HepG2 (cell line): ENCODE results near the gene NIPAL1. TPM values are rescaled to one million over a fixed set of nuclear protein-coding genes. Genes with fewer than 3 reads are reported as not detected.

Experiments used
- EZH2 ChIP-seq: conservative IDR thresholded peaks from 2 replicates; pipeline ENCODE4 v1.6.1; 2012; ENCODE audit warnings: mild to moderate bottlenecking, low read depth, low read length, moderate library complexity
- HMGA1 ChIP-seq: sonication (generic); formaldehyde crosslinking; conservative IDR thresholded peaks from 2 replicates; pipeline ENCODE4 v1.4.0; 2020; ENCODE audit warnings: missing genetic modification reagents
- HOXA5 ChIP-seq: sonication (generic); formaldehyde crosslinking; IDR thresholded peaks from 2 replicates; pipeline ENCODE4 v1.4.0; 2020; ENCODE audit warnings: missing genetic modification reagents
- IRF9 ChIP-seq: sonication (generic); formaldehyde crosslinking; IDR thresholded peaks from 2 replicates; pipeline ENCODE4 v1.8.0; 2022; ENCODE audit warnings: missing genetic modification reagents, mild to moderate bottlenecking, borderline replicate concordance
- KLF6 ChIP-seq: IDR thresholded peaks from 2 replicates; pipeline ENCODE4 v1.8.0; 2016; ENCODE audit warnings: missing biosample characterization, missing genetic modification reagents
- NCOR1 ChIP-seq: fragments of 200-600 bp; sonication (generic); IDR thresholded peaks from 2 replicates; pipeline ENCODE4 v1.7.0; 2017; ENCODE audit warnings: antibody characterized with exemption, low read length, borderline replicate concordance
- NFE2L2 ChIP-seq: fragments of 150-350 bp; IDR thresholded peaks from 2 replicates; pipeline ENCODE4 v1.6.1; 2014; ENCODE audit warnings: low read length
- ONECUT2 ChIP-seq: sonication (generic); formaldehyde crosslinking; IDR thresholded peaks from 2 replicates; pipeline ENCODE4 v1.4.0; 2020; ENCODE audit warnings: missing genetic modification reagents
- RFXANK ChIP-seq: IDR thresholded peaks from 2 replicates; pipeline ENCODE4 v1.6.1; 2016
- SKI ChIP-seq: fragments of 450-650 bp; IDR thresholded peaks from one replicate; pipeline ENCODE4 v1.6.1; 2018; ENCODE audit warnings: mild to moderate bottlenecking; ENCODE audit not compliant: partially characterized antibody
- ZBTB43 ChIP-seq: sonication (generic); formaldehyde crosslinking; conservative IDR thresholded peaks from 2 replicates; pipeline ENCODE4 v1.4.0; 2020; ENCODE audit warnings: missing genetic modification reagents
- ZBTB8A ChIP-seq: sonication (generic); formaldehyde crosslinking; IDR thresholded peaks from 2 replicates; pipeline ENCODE4 v1.4.0; 2020; ENCODE audit warnings: mild to moderate bottlenecking, low read depth, missing genetic modification reagents, borderline replicate concordance
- ZC3H4 ChIP-seq: sonication (generic); formaldehyde crosslinking; IDR thresholded peaks from 2 replicates; pipeline ENCODE4 v1.4.0; 2020; ENCODE audit warnings: missing genetic modification reagents, borderline replicate concordance
- ZFP36L2 ChIP-seq: sonication (generic); formaldehyde crosslinking; IDR thresholded peaks from 2 replicates; pipeline ENCODE4 v1.4.0; 2020; ENCODE audit warnings: missing genetic modification reagents
- ZMYM4 ChIP-seq: sonication (generic); formaldehyde crosslinking; IDR thresholded peaks from 2 replicates; pipeline ENCODE4 v1.8.1; 2023; ENCODE audit warnings: mild to moderate bottlenecking, missing genetic modification reagents
- ZNF20 ChIP-seq: sonication (generic); formaldehyde crosslinking; IDR thresholded peaks from 2 replicates; pipeline ENCODE4 v1.4.0; 2020; ENCODE audit warnings: mild to moderate bottlenecking, moderate library complexity, missing genetic modification reagents
- ZNF251 ChIP-seq: sonication (generic); formaldehyde crosslinking; IDR thresholded peaks from 2 replicates; pipeline ENCODE4 v1.9.0; 2021; ENCODE audit warnings: mild to moderate bottlenecking, missing genetic modification reagents
- ZNF292 ChIP-seq: sonication (generic); formaldehyde crosslinking; IDR thresholded peaks from 2 replicates; pipeline ENCODE4 v1.8.1; 2022; ENCODE audit warnings: mild to moderate bottlenecking, low read depth, missing genetic modification reagents, borderline replicate concordance
- ZNF441 ChIP-seq: sonication (generic); formaldehyde crosslinking; IDR thresholded peaks from 2 replicates; pipeline ENCODE4 v1.7.0; 2021; ENCODE audit warnings: missing genetic modification reagents, borderline replicate concordance
- ZNF496 ChIP-seq: sonication (generic); formaldehyde crosslinking; IDR thresholded peaks from 2 replicates; pipeline ENCODE4 v1.8.1; 2023; ENCODE audit warnings: mild to moderate bottlenecking, moderate library complexity, missing genetic modification reagents; ENCODE audit not compliant: insufficient replicate concordance
- ZNF562 ChIP-seq: sonication (generic); formaldehyde crosslinking; IDR thresholded peaks from 2 replicates; pipeline ENCODE4 v1.8.0; 2022; ENCODE audit warnings: missing genetic modification reagents, borderline replicate concordance
- ZNF605 ChIP-seq: sonication (generic); formaldehyde crosslinking; IDR thresholded peaks from 2 replicates; pipeline ENCODE4 v1.8.0; 2022; ENCODE audit warnings: mild to moderate bottlenecking, missing genetic modification reagents
- ZNF615 ChIP-seq: sonication (generic); formaldehyde crosslinking; IDR thresholded peaks from 2 replicates; pipeline ENCODE4 v1.5.0; 2020; ENCODE audit warnings: mild to moderate bottlenecking, missing genetic modification reagents, borderline replicate concordance
- ZNF788 ChIP-seq: sonication (generic); formaldehyde crosslinking; IDR thresholded peaks from 2 replicates; pipeline ENCODE4 v1.5.0; 2020; ENCODE audit warnings: mild to moderate bottlenecking, missing genetic modification reagents, borderline replicate concordance
- ZNF841 ChIP-seq: sonication (generic); formaldehyde crosslinking; IDR thresholded peaks from 2 replicates; pipeline ENCODE4 v1.8.1; 2023; ENCODE audit warnings: missing genetic modification reagents, borderline replicate concordance
- polyA plus RNA-seq, 8 experiments: library from polyadenylated mRNA; depleted of rRNA in 3 of 8; stranded (reverse) in 7 of 8; unstranded in 1 of 8; fragments of >200 nt; fragmentation: Illumina TruSeq in 4 of 8; extraction: Trizol in 4 of 8; gene quantifications; 2 replicates each; pipeline versions ENCODE4 v1.2.1 to v1.2.3, GENCODE V29; 2011 to 2016; ENCODE audit warnings: low read depth in 4 of 8, missing spikeins in 1 of 8, mixed read lengths in 1 of 8; ENCODE audit not compliant: insufficient read depth in 1 of 8
- total RNA-seq, 5 experiments: library from RNA; depleted of rRNA; stranded (reverse); fragments of >200 nt; fragmentation: Illumina TruSeq; extraction: Trizol; gene quantifications; 2 replicates each; pipeline ENCODE4 v1.2.3, GENCODE V29; 2016; ENCODE audit warnings: low read depth in 1 of 5
- TF ChIP-seq, protein P1 (sequence below): IDR thresholded peaks from 2 replicates; pipeline ENCODE4 v1.6.1; 2016; ENCODE audit warnings: control low read depth

The NIPAL1 gene
- total and polyA plus RNA-seq, 2 of the 13 experiments (the other 11 are each of a cell fraction or from before 2014, with no cell fraction given) = 1.4 to 3.4 TPM

DNA sequence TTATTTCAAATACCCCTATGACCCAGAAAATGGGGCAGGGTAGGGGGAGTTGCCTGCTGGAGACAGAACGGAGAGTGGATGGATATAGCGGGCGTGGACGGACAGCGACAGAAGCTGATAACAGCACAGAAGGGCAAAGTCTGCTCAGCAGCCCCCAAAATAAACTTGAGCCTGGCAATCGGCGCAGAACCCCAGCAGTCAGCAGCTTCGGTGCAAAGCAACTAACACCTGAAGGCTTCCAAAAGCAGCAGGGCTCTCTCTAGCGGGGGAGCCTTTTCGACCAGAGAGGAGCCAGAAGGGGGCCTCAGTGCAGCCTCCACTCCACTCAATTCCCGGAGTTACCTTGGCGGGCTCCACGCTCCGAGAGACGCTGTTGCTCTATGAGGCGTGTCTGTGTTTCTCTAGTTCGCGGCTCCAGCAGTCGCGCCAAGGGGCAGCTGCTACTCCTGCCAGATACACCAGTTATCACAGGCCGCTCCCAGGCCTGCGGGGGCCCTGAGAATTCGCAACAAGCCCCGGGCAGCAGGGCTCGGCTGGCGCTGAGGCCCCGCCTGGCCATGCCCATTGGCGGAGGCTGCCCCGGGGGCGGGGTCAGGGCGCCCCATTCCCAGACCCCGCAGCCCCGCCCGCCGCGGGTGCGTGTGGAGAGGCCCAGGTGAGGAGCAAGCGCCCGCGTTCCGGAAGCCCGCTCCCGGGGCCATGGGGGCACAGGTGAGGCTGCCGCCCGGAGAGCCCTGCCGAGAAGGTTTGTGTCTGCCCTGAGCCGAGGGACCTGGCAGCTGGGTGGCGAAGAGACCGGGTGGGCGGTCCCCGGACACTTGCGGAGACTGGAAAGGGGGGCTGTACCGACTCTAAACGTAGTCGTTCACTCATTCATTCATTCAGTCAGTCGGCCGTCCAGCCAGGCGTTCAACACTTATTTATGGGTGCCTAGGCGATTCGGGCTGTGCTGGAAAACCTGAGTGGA, at the start of gene NIPAL1, which contains the start of gene CNGA1 (continued):
- TF ChIP-seq ZC3H4 (no peak), ZNF496 (CRISPR knock-in tag) (no peak), NFE2L2 (no peak), SKI (no peak), ZNF292 (CRISPR knock-in tag) (peak; percentile 75), ZNF441 (CRISPR knock-in tag) (peak; percentile 59), ZMYM4 (CRISPR knock-in tag) (peak; percentile 89), HOXA5 (CRISPR knock-in tag) (no peak; the same call in 1 of the 2 replicates), ZNF20 (CRISPR knock-in tag) (no peak), NCOR1 (no peak), ZNF251 (no peak), ZNF615 (CRISPR knock-in tag) (no peak), ZNF562 (CRISPR knock-in tag) (no peak), ZBTB8A (0 out of 2 replicates have a peak, but pooled peaks have one; percentile 41), KLF6 (peak; percentile 43; the same call in 1 of the 2 replicates), RFXANK (no peak), EZH2 (no peak), IRF9 (no peak), ZFP36L2 (CRISPR knock-in tag) (no peak), ZNF788 (peak; percentile 88; the same call in 1 of the 2 replicates), ZNF841 (CRISPR knock-in tag) (no peak), ZBTB43 (CRISPR knock-in tag) (no peak), ZNF605 (CRISPR knock-in tag) (no peak), HMGA1 (CRISPR knock-in tag) (no peak), ONECUT2 (CRISPR knock-in tag) (no peak)
- TF ChIP-seq, protein P1, sequence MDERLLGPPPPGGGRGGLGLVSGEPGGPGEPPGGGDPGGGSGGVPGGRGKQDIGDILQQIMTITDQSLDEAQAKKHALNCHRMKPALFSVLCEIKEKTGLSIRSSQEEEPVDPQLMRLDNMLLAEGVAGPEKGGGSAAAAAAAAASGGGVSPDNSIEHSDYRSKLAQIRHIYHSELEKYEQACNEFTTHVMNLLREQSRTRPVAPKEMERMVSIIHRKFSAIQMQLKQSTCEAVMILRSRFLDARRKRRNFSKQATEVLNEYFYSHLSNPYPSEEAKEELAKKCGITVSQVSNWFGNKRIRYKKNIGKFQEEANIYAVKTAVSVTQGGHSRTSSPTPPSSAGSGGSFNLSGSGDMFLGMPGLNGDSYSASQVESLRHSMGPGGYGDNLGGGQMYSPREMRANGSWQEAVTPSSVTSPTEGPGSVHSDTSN (CRISPR knock-in tag) = no peak
